8988T (cell line): ENCODE data around the gene CNKSR3.
A peak's percentile ranks its signal among the peaks of the same experiment; 100 is the strongest.
"Not testable (repeated sequence)": the region's sequence is repeated elsewhere in the genome, so short reads cannot be mapped to it uniquely, and the experiment has no call there.

Source experiments
- DNase-seq: peaks from one replicate; pipeline ENCODE4 v3.0.0; 2011

The CNKSR3 gene

GRCh38 chr6:154526996-154527395, 16.5 kb upstream of the CNKSR3 start:
- no peak for DNase-seq

DNA sequence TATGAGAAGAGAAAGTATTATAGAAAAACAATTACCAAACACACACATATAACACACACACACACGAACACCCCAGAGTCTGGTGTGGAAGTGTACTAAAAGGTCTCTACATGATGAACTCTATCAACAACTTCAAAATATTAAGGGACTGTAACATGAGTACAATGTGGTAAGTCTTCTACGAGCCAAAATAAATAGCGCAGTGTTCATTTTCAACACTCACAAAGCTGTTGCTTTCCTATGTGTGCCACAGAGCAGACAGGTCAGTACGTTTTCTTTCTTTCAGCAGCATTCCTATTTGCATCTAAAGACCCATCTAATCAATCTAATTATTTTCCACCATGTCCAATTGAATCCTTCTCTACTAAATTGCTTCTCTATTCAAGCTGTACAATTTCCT, 12.1 kb upstream of the CNKSR3 start:
- no peak for DNase-seq

DNA sequence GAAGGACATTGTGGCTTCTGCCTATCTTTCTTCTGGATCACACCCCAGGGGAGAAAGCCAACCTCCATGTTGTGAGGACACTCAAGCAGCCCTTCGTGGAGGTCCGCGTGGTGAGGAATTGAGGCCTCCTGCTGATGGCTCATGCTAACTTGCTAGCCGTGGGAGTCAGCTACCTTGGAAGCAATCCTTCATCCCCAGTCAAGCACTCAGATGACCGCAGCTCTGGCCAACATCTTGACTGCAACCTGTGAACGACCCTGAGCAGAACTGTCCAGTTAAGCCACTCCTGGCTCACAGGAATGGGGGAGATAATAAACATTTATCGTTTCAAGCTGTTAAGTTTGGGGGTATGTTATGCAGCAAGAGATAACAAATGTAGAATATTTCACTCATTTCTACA, 10.9 kb upstream of the CNKSR3 start:
- DNase-seq, result no peak

- no peak for DNase-seq
These were observed 9.8 kb upstream of the CNKSR3 start for GRCh38 chr6:154520280-154520679.

DNA sequence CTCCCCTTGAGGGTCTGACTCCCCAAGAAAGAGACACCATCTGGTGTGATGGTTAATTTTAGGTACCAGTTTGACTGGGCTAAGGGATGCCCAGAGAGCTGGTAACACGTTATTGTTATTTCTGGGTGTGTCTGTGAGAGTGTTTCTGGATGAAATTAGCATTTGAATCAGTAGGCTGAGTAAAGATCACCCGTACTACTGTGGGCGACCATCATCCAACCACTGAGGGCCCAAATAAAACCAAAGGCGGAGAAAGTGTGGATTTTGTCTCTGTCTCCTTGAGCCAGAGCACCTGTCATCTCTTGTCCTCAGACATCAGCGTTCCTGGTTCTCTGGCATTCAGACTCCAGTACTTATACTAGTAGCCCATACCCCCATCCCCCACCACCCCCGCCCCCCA, 7.9 kb upstream of the CNKSR3 start:
- DNase-seq, result no peak

DNA sequence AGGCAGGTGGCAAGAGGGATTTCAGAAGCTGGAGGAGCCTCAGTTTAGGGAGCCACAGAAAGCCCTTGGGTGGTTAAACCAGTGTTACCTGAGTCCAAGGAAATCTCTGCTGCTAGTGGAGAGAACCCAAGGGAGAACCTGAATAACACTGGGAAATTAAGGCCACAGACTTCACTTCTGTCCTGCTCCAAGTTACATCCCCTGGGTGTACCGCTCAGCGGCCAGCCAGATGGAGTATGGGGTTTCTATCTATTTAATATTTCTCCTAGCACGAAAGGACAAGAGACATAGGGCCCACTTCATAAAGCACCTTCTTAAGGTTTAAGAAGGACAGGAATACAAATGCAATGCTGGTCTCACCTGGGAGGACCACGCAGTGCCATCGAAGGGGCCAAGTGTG, 5.8 kb upstream of the CNKSR3 start:
- no peak for DNase-seq

DNA sequence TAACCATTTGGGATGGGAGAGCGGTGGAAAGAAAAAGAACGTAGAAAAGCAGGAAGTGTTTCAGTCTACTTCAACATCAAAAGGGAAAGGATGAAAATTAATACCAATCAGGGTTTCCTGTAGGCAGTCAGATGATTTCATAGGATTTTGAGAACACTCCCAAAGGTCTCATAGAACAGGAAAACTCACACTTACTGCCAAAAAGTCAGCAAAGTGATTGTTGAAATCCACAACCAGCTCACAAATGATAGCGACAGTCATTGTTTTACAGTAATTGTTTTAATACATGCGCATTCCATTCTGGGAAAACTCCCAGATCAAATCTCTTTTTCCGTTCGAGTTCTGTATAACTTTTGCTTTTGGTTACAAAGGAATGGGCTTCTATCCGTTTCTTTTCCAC, 5.3 kb upstream of the CNKSR3 start:
- no peak for DNase-seq

DNA sequence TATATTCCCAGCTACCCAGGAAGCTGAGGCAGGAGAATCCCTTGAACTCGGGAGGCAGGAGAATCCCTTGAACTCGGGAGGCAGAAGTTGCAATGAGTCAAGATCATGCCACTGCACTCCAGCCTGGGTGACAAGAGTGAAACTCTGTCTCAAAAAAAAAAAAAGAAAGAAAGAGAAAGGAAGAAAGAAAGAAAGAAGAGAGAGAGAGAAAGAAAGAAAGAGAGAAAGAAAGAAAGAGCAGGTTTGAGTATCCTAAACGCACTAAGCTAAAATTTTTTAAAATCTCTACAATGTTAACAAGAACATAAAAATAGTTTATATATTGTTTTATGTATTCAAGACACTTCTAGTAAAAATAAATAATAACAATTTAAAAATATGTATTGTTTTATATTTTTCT, 4.6 kb upstream of the CNKSR3 start:
- not testable (repeated sequence) for DNase-seq

GRCh38 chr6:154514481-154514880, 4.0 kb upstream of the CNKSR3 start:
- DNase-seq, result no peak

DNA sequence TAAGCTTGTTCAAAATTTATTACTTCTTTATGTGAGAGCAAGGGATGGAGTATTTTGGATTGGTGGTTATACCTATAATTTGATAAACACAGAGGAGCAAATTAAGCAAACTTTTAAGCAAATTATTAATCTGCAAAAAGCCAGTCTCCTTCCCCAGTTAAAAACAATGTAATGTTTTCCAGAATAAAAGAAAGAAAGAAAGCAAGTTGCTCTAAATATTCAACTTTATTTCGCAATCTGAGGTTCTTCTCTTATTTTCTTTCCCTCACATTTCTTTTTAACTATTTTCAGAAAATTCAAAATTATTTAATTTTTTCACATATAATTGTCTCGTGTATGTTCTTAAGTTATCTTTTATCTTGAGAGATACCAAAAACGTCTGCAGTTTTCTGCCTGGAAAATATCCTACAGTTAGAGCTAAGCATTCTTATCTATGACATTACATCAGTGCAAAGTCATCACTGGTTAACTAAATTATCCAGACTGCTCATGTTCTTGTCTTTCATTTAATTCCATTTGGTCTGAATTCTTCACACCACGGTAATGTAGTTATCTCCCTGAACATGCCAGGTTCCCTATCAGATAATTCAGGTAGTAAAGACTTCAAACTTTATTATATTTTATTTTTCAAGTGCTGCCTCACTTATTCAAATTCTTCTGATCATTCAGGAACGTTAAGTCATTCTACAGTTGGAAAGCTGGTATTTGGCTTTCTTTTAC, 3.3 kb upstream of the CNKSR3 start:
- no peak for DNase-seq

- DNase-seq, result no peak
These were observed 1.7 kb upstream of the CNKSR3 start for GRCh38 chr6:154512201-154512600.

GRCh38 chr6:154511791-154512190, 1.3 kb upstream of the CNKSR3 start:
- DNase-seq, result no peak

DNA sequence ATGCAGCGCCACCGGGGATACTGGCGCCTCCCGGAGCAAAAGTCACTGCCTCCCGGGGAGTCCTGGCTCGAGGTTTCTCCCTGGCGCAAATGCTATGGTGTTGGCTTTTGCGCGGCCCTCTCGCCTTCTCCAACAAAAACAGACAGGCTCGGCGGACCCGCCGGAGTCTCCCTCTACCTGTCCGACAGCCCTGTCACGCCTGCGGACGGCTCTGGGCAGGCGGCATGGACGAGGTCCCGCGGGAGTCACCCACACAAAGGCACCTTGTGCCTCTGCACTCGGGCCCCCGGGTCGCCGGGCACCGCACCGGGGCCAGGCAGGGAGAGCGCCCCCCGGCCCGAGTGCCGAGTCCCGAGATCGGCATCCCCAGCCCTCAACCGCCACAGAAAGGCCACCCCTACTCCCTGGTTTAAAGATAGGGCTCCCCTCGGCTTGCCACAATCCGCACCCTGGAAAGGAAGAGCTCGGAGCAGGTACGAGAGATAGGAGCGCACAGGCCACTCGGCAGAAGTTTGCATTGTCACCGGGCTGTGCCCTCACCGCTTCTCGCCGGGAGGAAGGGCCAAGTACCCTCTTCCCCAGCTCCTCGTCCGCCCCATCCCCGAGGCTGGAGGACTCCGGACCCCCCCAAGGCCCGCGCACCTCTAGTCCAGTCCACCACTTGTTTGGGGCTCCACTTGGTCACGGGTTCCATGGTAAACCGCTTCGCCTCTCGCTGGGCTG, 903 bp downstream of the CNKSR3 start:
- peak; percentile 26 for DNase-seq

GRCh38 chr6:154508573-154509375, 1.7 kb downstream of the CNKSR3 start:
- no peak for DNase-seq

- DNase-seq, result no peak
These were observed 3.2 kb downstream of the CNKSR3 start for GRCh38 chr6:154506991-154507898.

GRCh38 chr6:154506582-154506981, 3.9 kb downstream of the CNKSR3 start:
- no peak for DNase-seq

GRCh38 chr6:154506108-154506507, 4.4 kb downstream of the CNKSR3 start:
- DNase-seq, result no peak

DNA sequence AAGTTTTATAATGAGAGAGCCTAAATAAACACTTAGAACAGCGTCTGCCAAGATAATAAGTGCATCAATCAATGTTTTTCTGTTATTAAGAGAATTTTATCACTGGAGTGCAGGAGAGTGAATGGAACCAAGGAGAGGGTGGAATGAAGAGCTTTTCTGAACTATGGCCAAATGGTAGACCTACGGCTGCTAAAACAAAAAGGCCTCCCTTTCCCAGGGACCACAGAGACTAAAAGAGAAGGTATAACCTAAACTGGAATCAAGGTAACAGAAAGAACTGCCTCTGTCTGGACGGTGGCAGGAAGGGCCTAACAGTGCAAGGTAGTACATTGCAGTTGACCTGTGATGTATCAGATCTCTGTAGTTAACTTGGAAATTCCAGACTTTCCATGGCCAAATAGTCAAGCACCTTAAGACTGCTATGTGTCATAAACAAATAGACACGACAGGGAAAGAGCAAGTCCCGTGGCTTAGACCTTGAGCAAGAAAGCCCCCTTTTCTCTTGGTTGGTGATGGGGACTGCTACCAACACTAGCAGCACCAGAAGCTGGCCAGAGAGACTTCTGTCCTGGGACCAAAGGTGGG, 5.5 kb downstream of the CNKSR3 start:
- DNase-seq, result no peak

GRCh38 chr6:154504102-154504501, 6.4 kb downstream of the CNKSR3 start:
- no peak for DNase-seq

DNA sequence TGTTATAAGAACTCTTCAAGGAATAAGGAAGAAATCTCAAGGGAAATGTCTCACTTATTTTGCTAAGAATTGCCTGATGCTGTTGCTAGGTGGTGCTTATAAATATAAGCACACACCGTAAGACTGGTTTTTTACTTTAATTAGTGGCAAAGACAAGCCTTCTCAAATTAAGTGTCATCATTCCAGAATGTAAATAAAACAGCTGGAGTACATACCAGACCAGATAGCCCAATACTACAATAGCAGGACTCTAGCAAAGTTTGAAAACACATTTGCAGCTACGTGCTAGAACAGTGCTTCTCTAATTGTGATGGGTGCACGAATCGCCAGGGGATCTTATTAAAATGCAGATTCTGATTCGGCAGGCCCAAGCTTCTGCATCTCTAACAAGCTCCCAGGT, 6.8 kb downstream of the CNKSR3 start:
- DNase-seq, result no peak

DNA sequence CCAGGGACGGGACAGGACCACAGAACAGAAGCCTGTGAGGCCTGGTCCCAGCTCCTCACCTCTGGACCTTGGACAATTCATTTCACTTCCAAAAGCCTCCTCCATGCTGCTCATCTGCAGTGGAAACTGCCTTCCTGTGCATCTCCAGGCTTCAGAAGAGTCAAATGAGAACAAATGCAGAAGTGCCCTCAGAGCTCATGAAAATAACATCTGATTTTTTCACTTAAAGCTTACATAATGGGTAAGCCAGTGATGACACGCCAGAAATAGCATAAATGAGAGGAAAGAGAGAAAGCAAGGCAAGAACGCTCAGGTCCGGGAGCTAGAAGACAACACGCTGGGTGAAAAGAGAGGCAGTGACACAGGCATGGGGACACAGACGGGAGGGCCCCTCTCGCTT, 7.9 kb downstream of the CNKSR3 start:
- no peak for DNase-seq

DNA sequence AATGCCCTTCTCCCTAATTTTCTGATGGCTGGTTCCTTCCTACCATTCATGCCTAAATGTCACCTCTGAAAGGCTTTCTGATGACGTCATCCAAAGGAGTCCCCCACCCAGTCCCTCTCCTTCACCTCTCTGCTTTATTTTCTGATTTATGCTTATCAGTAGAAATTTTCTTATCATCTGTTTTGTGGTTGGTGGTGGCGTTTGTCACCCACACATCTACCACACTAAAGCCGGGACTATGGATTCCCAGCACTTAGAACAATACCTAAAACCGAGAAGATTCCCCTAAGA, 9.0 kb downstream of the CNKSR3 start:
- no peak for DNase-seq
